Hematopoietic multipotent progenitor cell treated with erythropoietin and hydrocortisone succinate and interleukin-3 and kit ligand, for 8 days (in vitro differentiated cells): ENCODE measurements around the gene EPM2AIP1.
"Not testable (repeated sequence)": the region's sequence is repeated elsewhere in the genome, so short reads cannot be mapped to it uniquely, and the experiment has no call there.

Experiments used
- DNase-seq: peaks from one replicate; pipeline ENCODE4 v3.0.0-alpha.2; 2015

EPM2AIP1 gene

DNA sequence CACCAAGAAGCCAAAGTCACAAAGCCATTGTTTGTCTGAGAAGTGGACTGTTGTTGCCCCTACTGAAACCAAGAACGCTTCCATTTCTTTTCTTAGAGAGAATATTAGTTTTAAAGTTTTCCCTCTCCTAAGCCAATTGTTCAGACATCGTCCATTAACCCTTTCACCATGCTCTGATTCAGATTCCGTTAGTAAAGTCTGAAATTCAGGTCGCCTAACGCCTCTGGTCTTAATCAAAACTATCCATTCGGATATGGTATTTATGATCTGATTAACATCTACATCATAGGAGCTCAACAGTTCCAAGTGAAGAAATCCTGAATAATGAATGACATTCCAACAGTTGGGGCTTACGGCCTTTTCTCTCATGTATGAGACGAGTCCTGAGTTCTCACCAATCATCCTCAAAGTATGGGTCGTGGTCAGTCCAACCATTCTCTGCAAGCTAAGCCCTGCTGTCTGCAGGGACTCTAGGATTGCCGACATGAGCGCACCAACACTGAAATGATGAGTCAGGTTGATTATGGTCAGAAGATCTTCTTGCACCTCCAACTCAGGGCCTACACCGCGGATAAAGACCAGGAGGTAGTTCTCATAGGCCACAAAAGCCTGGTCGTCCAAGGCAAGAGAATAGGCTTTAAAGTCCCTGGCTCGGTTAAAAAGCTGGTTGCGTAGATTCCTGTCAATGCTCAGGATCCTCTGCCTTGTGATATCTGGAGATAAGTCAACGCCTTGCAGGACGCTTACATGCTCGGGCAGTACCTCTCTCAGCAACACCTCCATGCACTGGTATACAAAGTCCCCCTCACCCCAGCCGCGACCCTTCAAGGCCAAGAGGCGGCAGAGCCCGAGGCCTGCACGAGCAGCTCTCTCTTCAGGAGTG is 767 bp downstream of the EPM2AIP1 start:
- peak; percentile 68 for DNase-seq

DNA sequence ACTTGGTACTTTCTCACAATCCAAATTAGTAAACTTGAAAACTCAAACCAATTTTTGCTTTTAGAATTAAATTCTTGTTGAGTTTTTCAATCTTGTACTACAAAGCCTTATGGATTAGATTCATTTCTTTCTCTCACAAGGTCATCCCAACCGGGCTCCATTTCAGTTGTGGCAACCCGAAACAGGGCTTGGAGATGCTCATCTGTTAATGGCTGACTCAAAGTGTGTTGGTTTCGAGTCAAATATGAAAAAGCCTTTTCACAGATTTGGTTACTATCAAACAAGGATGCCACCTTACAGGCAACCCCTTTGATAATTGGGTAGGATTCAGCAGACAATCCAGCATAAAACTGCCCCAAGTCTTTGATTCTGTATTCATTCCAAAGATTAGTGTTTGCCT is 1.8 kb downstream of the EPM2AIP1 start:
- no peak for DNase-seq

DNA sequence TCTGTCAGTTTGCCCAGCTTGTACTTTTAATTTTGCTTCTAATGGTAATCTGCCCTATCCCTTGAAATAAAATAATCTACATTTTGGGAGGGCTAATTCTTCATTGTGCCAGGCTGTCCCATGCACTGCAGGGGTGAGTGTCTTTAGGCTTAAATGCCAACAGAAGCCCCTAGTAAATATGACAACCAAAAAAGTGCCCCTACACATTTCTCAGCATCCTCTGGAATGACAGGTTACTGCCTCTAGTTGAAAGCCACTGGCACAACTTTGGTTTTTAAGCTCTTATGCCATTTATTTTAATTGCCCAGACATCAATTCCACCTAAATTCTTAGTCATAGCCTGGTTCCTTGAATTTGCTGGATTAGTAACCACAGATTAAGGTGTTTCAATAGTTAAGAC is 3.4 kb downstream of the EPM2AIP1 start:
- DNase-seq, result no peak

DNA sequence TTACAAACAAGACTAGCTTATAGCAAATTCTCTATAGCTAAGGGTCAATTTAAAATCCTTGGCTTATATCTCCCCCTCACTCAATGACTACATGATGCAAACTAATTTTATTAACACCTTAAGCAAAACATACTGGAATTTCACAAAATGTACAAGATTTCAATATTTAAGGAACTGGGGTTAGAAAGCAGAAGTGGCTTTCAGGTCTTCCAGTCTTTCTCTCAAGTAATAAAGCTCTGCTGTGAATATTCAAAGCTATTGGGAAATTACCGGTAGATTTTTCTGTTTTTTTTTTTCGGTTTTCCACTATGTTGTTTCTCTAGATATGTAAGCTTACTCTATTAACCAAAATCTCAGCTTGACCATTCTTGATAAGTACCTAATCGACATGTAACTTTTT is 3.9 kb downstream of the EPM2AIP1 start:
- DNase-seq, result no peak

DNA sequence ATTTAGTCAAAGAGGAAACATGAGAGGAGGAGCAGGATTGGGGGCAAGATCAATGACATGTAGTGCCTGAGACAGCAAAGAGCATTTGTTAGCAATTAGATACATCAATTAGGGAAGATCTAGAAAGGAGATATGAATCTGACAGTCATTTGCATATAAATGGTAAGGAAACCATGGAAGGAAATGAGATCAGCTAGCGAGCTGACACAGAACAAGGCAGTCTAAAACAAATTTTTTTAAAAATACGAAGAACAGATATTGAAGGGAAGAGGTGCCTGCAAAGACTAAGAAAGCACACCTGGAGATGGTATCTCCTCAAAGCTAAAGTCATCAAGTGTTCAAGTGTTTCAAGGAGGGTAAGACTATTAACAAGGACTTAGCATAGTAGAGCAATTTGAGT is 4.6 kb downstream of the EPM2AIP1 start:
- no peak for DNase-seq

DNA sequence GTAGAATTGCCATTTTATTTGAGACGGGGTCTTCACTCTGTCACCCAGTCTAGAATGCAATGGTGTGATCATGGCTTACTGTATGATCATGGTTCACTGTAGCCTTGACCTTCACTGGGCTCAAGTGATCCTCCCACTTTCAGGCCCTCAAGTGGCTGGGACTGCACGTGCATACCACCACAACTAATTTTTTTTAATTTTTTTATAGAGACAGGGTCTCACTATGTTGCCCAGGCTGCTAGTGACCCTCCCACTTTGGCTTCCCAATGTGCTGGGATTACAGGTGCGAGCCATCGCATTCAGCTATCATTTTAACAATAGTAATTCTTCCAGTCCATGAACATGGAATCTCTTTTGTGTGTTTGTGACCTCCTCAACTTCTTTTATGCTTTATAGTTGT is 11.9 kb downstream of the EPM2AIP1 start:
- DNase-seq, result no peak

DNA sequence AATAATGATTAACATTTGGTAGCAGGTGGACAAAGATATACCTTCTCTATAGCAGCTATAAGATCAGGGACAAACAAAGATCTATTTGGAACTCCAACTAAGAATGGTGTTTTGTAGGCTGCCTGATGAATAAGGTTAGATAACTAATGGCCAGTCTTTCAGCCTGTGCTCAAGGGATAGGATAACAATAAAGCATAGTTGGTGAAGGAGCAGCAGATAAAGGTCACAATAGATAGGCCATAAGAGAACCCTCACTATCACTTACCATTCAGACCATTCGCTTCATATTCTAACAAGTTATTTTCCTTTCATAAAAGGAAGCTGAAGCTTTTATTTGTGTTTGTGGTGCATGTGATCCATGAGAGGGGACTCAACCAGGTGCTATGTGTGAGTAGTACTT is 19.8 kb downstream of the EPM2AIP1 start:
- DNase-seq, result peak; percentile 64

DNA sequence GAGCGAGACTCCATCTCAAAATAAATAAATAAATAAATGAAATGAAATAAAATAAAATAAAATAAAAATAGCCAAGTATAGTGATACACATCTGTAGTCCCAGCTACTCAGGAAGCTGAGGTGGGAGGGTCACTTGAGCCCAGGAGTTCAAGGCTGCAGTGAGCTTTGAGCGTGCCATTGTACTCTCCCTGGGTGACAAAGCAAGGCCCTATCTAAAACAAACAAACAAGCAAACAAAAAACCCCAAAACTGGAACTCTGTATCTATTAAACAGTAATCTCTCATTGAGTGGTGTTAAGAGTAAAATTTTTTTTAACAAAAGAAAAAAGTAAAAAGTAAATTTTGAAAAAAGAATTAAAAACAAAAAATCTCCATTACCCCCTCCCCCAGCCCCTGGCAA is 20.8 kb downstream of the EPM2AIP1 start:
- no peak for DNase-seq

DNA sequence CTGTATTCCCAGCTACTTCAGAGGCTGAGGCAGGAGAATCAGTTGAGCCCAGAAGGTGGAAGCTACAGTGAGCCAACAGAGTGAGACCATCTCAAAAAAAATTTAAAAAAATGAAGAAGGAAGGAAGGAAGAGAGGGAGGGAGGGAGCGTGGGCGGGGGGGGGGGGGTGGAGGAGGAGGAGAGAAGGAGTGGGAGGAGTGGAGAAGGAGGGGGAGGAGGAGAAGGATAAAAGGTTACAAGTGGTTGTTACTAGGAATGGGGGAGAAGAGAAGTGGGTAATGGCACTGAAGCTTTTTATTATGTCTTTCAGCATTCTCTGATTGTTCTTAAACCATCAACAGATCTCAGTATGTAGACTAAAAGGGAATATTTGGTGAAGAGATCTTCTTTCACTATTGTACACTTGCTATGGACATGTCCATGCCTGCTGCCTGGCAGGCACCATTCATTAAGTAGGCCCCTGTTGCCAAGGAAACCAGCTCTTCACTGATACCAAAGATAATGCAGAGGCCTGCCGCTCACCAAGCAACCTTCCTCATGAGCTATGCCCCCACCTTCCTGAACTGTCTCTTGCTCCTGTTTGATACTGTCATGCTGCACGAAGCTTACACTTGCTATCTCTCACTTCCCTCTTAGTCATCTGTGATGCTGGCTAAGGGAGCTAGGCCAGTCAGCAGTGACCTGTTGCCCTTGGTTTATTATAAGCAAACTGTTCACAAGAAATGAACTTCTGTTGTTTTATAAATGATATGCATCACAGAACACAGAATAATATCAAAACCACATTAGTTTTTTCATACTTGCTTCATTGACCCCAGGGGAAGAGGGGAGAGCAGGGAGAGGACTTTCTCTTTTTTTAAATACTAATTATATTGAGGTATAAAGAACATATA is 23.1 kb downstream of the EPM2AIP1 start:
- peak; percentile 100 for DNase-seq

DNA sequence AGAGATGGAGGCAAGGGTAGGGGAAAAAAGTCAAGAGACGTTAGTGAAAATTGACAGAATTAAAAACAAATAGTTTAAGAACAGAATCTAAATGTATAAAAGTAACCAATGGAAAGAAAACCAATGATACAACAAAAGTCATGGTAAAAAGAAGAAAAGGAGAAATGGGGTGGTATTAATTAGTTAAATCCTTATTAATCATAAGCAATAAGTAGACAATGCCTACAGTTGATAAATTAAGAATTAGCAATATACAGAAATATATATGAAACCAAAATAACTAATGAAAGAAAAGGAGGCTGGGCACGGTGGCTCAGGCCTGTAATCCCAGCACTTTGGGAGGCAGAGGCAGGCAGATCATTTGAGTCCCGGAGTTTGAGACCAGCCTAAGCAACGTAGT is 23.8 kb downstream of the EPM2AIP1 start:
- DNase-seq, result no peak

DNA sequence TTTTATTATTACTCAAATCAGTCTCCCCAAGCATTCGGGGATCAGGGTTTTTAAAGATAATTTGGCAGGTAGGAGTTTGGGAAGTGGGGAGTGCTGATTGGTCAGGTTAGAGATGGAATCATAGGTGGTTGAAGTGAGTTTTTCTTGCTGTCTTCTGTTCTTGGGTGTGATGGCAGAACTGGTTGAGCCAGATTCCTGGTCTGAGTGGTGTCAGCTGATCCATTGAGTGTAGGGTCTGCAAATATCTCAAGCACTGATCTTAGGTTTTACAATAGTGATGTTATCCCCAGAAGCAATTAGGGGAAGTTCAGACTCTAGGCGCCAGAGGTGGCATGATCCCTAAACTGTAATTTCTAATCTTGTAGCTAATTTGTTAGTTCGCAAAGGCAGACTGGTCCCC is 27.5 kb downstream of the EPM2AIP1 start:
- DNase-seq, result no peak

DNA sequence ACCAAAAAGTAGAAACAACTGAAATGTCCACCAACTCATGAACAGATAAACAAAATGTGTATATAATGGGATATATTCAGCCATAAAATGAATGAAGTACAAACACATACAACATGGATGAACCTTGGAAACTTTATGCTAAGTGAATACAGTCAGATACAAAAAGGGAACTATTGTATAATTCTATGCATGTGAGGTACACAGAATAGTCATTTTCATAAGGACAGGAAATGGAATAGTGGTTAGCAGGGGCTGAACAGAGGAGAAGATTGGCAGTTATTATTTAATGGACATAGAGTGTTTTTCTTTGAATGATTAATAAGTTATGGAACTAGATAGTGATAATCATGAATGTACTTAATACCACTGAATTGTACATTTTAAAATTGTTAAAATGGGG is 28.1 kb downstream of the EPM2AIP1 start:
- DNase-seq, result no peak

DNA sequence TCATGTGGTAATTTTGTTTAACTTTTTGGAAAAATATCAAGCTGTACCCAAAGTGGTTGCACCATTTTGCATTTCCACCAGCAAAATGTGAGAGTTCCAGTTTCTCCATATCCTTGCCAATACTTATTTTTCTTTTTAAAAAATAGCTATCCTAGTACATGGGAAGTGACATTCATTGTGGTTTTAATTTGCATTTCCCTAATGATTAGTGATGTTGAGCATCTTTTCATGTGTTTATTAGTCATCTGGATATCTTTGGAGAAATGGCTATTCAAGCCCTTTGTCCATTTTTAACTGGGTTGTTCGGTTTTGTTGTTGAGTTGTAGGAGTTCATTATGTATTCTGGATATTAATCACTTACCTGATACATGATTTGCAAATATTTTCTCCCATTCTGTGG is 28.6 kb downstream of the EPM2AIP1 start:
- no peak for DNase-seq

DNA sequence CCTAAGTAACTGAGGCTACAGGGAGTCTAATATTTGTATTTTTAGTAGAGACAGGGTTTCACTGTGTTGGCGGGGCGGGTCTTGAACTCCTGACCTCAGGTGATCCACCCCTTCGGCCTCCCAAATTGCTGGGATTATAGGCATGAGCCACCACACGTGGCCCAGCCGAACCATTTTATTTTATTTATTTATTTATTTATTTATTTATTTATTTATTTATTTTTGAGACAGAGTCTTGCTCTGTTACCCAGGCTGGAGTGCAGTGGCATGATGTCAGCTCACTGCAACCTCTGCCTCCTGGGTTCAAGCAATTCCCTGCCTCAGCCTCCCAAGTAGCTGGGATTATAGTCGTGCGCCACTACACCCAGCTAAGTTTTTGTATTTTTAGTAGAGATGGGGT is 29.9 kb downstream of the EPM2AIP1 start:
- not testable (repeated sequence) for DNase-seq

DNA sequence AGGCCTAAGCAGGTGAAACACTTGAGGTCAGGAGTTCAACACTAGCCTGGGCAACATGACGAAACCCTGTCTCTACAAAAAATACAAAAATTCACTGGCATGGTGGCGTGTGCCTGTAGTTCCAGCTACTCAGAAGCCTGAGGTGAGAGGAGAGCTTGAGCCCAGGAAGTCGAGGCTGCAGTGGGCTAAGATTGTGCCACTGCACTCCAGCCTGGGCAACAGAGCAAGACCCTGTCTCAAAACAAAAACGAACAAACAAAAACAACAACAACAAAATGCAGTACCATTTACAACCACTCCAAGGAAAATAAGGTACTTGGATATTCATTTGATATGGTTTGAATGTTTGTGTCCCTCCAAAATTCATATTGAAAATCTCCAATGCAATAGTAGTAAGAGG is 32.4 kb downstream of the EPM2AIP1 start:
- no peak for DNase-seq

DNA sequence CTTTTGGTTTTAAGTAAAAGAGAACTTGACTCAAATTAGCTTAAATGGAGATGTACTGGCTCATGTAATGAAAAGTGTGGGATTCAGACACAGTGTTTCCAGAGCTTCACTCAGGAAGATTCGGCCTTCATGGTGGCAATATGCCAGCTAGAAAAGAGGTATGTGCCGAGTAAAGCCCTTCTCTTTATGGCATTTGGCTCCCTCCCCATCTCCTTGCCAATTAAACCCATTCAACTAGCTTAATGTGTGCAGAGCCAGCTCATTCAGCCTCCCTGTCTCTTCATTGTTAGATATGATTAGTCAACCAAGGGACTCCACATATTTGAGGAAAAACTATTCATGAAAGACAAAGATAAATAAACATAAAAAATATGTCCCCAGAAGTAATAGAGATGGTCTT is 33.1 kb downstream of the EPM2AIP1 start:
- DNase-seq, result no peak

DNA sequence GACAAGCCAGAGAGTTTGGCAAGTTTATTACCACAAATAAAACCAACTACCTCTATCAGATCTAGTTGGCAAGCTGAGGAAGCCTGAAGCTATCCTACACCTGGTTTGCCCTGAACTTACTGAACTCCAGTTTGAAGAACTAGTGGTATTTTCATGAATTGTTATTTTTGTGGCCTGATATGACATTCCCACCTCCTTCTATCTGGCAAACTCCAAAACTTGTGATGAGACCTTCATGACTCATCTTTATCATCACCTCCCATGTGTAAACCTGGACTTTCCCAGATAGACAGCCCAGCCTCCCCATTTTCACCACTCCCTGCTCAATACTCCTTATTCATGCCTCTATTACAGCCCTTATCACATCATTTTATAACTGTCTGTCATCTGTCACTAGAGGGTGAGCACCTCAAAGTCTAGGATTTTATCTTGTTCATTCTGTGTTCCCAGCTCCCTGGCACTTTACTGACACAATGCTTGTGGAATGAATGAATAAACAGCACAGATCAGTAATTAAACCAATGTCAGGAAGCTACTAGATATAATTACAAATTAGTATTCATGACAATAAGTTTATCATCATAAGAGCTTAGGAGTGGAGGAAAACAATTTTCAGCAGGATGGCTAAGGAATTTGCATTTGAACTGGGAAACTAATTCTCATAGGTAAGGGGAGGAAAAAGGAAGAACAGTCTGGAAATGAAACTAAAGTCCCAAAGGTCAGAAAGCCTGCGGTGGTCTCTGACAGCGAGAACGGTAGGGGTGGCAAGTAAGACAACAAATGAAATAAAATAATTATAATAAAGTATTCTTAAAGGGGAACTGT is 34.9 kb downstream of the EPM2AIP1 start:
- DNase-seq, result peak; percentile 99

DNA sequence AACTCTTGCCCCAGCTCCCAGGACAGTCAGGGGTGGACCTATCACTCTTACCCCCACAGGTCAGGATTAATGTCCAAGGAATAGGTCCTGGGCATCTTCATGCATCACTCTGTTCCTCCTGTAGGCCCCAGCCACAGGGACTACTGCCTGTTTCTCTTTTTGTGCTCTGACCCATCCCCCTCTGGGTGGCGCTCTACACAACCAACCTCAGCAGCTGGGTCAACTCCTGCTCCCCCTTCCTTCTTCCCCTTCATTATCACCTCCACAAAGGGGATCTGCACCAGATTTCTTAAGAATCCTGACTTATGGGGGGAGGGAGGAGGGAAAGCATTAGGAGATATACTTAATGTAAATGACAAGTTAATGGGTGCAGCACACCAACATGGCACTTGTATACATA is 35.9 kb downstream of the EPM2AIP1 start:
- DNase-seq, result peak; percentile 58

DNA sequence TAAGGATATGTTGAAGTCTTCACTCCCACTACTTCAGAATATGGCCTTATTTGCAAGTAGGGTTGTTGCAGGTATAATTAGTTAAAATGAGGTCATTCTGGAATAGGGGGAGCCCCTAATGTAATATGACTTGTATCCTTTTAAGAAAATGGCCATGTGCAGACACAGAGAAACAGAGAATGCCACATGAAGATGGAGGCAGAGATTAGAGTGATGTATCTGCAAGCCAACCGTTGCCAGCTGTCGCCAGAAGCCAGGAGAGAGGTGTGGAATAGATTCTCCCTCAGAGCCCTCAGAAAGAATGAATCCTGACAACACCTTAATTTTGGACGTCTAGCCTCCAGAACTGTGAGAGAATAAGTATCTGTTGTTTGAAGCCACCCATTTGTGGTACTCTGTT is 36.8 kb downstream of the EPM2AIP1 start:
- no peak for DNase-seq

DNA sequence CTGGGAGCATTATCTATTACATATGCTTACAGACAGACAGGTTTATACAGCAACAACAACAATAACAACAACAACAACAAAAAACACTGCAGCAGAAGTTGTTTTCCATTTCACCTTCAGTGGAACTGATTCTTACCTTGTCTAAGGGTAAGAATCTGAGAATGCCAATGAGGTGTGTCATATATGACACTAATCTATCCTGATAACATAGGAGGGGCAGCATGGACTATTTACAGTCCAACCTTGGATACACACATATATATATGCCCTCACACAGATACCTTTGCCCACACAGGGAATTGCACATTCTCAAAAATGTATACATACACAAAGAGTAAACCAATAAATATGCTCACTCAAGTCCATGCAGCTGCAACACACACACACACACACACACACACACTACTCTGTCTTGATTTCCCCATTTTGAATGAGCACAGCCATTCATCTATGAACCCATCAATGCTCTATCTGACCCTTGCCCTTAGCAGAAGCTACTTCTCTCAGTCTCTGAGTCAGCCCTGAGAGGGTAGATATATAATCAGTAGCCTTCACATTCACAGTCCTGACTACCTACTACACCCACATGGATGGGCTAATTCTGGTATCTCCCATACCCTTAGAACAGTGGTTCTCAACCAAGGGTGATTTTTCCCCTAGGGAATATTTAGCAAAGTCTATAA is 38.3 kb downstream of the EPM2AIP1 start:
- peak; percentile 79 for DNase-seq

DNA sequence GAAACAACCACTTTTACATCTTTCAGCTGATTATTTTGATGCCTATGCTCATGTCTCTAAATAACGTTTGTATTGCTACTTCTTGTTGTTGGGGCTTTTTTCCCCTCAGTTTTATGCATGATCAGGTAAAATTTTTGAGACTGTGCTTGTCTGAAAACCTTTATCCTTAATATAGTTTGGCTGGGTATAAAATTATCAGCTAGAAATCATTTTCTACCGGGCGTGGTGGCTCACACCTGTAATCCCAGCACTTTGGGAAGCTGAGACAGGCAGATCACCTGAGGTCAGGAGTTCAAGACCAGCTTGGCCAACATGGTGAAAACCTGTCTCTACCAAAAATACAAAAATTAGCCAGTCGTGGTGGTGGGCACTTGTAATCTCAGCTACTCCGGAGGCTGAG is 45.1 kb downstream of the EPM2AIP1 start:
- not testable (repeated sequence) for DNase-seq

DNA sequence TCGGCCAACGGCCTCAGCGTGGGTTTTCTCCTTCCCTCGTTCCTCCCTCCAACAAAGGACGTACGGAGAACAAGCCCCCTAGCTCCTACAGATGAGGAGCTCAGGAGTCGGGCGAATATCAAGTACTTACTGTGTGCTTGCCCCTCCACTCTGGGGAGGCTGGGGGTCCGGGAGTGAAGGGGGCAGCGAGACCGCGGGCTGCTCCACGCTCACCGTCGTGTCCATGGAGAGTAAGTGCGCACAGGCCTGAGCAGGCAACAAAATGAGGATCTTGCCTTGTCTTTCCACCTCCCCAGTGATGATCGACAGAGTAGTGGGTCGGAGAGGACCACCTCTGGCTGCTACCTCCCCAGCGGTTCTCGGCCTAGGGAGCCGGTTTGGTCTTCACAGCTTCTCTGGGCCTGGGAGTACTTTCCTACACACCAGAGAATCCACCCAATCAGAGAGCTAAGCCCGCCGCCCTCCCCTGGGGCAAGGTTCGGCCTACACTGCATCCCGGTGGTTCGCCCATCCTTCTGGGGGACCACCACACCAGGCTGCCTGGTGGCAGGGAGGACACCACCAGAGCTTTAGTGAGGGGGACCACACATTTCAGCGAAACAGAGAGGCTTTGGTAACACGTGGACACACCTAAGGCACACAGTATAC is 47.5 kb downstream of the EPM2AIP1 start:
- no peak for DNase-seq
